Measurements from ENCODE around the gene KSR1.

KSR1 gene

GRCh38 chr17:27450416-27450815, 5.8 kb upstream of the KSR1 start:
- no peak for TF ChIP-seq ELF4 (IDR thresholded peaks at IDR 0.05)
- no peak for TF ChIP-seq BHLHE40 (IDR thresholded peaks at IDR 0.05; ENCODE audit: borderline replicate concordance)
- TF ChIP-seq FOXM1 (IDR thresholded peaks at IDR 0.05; ENCODE audit: borderline replicate concordance), result no peak
- no peak for TF ChIP-seq PKNOX1 (IDR thresholded peaks at IDR 0.05)
- TF ChIP-seq ZNF384 (IDR thresholded peaks at IDR 0.05), result no peak
- ChIA-PET POLR2A (no interaction called here), CTCF (no interaction called here)
- no peak for DNase-seq (ENCODE audit: extremely low spot score)

GRCh38 chr17:27451906-27452305, 4.3 kb upstream of the KSR1 start:
- no peak for TF ChIP-seq SUZ12 (IDR thresholded peaks at IDR 0.05)
- no peak for TF ChIP-seq ZNF384 (IDR thresholded peaks at IDR 0.05)
- TF ChIP-seq ARNT (IDR thresholded peaks at IDR 0.05), result no peak
- no peak for TF ChIP-seq FOXK2 (IDR thresholded peaks at IDR 0.05)
- TF ChIP-seq ELF4 (IDR thresholded peaks at IDR 0.05), result no peak
- TF ChIP-seq L3MBTL2 (conservative IDR thresholded peaks at IDR 0.05), result no peak
- TF ChIP-seq SP1 (IDR thresholded peaks at IDR 0.05), result no peak
- no peak for TF ChIP-seq CTBP1 (IDR thresholded peaks at IDR 0.05; ENCODE audit: borderline replicate concordance)
- TF ChIP-seq BHLHE40 (IDR thresholded peaks at IDR 0.05; ENCODE audit: borderline replicate concordance), result no peak
- no peak for TF ChIP-seq LEF1 (IDR thresholded peaks at IDR 0.05; ENCODE audit: borderline replicate concordance)
- TF ChIP-seq TARDBP (IDR thresholded peaks at IDR 0.05), result no peak
- no peak for TF ChIP-seq FOXA1 (IDR thresholded peaks at IDR 0.05)
- no peak for TF ChIP-seq PKNOX1 (IDR thresholded peaks at IDR 0.05)
- no peak for TF ChIP-seq NFRKB (IDR thresholded peaks at IDR 0.05)
- CTCF ChIA-PET, result no interaction called here
- POLR2A ChIA-PET, result no interaction called here
- no peak for DNase-seq (ENCODE audit: extremely low spot score)

GRCh38 chr17:27452828-27453227, 3.4 kb upstream of the KSR1 start:
- ChIA-PET POLR2A (no interaction called here), CTCF (no interaction called here)
- TF ChIP-seq ARNT (IDR thresholded peaks at IDR 0.05), result no peak
- TF ChIP-seq PKNOX1 (IDR thresholded peaks at IDR 0.05), result no peak
- DNase-seq (ENCODE audit: extremely low spot score), result no peak

- no peak for TF ChIP-seq ARNT (IDR thresholded peaks at IDR 0.05)
- TF ChIP-seq NFRKB (IDR thresholded peaks at IDR 0.05), result no peak
- TF ChIP-seq ELF4 (IDR thresholded peaks at IDR 0.05), result no peak
- no peak for TF ChIP-seq ZNF384 (IDR thresholded peaks at IDR 0.05)
- TF ChIP-seq TARDBP (IDR thresholded peaks at IDR 0.05), result no peak
- no peak for TF ChIP-seq PKNOX1 (IDR thresholded peaks at IDR 0.05)
- TF ChIP-seq SP1 (IDR thresholded peaks at IDR 0.05), result no peak
- no peak for TF ChIP-seq FOXA1 (IDR thresholded peaks at IDR 0.05)
- no peak for TF ChIP-seq FOXM1 (IDR thresholded peaks at IDR 0.05; ENCODE audit: borderline replicate concordance)
- no peak for TF ChIP-seq BHLHE40 (IDR thresholded peaks at IDR 0.05; ENCODE audit: borderline replicate concordance)
- TF ChIP-seq CTBP1 (IDR thresholded peaks at IDR 0.05; ENCODE audit: borderline replicate concordance), result no peak
- no peak for TF ChIP-seq SUZ12 (IDR thresholded peaks at IDR 0.05)
- no peak for TF ChIP-seq LEF1 (IDR thresholded peaks at IDR 0.05; ENCODE audit: borderline replicate concordance)
- no peak for DNase-seq (ENCODE audit: extremely low spot score)
- CTCF ChIA-PET, result no interaction called here
- POLR2A ChIA-PET, result no interaction called here
Measured at GRCh38 chr17:27453471-27453870, 2.8 kb upstream of the KSR1 start.

GRCh38 chr17:27454089-27454488, 2.2 kb upstream of the KSR1 start:
- TF ChIP-seq NFRKB (IDR thresholded peaks at IDR 0.05) (no peak), ZNF384 (IDR thresholded peaks at IDR 0.05) (no peak), CTBP1 (IDR thresholded peaks at IDR 0.05; ENCODE audit: borderline replicate concordance) (no peak), ELF4 (IDR thresholded peaks at IDR 0.05) (no peak), SUZ12 (IDR thresholded peaks at IDR 0.05) (no peak), HDGF (IDR thresholded peaks at IDR 0.05; ENCODE audit: borderline replicate concordance) (no peak), L3MBTL2 (conservative IDR thresholded peaks at IDR 0.05) (no peak), FOXM1 (IDR thresholded peaks at IDR 0.05; ENCODE audit: borderline replicate concordance) (no peak), LEF1 (IDR thresholded peaks at IDR 0.05; ENCODE audit: borderline replicate concordance) (no peak), BHLHE40 (IDR thresholded peaks at IDR 0.05; ENCODE audit: borderline replicate concordance) (no peak)
- CTCF ChIA-PET, result no interaction called here
- no peak for DNase-seq (ENCODE audit: extremely low spot score)
- POLR2A ChIA-PET, result interaction anchor here (0.6 kb wide), 1 partner anchor 85 kb away, joined by 3 read pairs; no protein-coding TSS in a partner anchor

GRCh38 chr17:27455236-27455913, 873 bp upstream of the KSR1 start:
- POLR2A ChIA-PET, result interaction anchor here (1.0 to 2.2 kb wide), 13 partner anchors 9 to 161 kb away, joined by 3 to 10 read pairs (median 4); partner anchors contain the start of gene WSB1
- DNase-seq (ENCODE audit: extremely low spot score), result no peak
- TF ChIP-seq SP1 (IDR thresholded peaks at IDR 0.05), result no peak
- TF ChIP-seq BHLHE40 (IDR thresholded peaks at IDR 0.05; ENCODE audit: borderline replicate concordance), result no peak
- TF ChIP-seq SUZ12 (IDR thresholded peaks at IDR 0.05), result no peak
- no peak for TF ChIP-seq NFRKB (IDR thresholded peaks at IDR 0.05)
- TF ChIP-seq CTBP1 (IDR thresholded peaks at IDR 0.05; ENCODE audit: borderline replicate concordance), result no peak
- no peak for TF ChIP-seq ELF4 (IDR thresholded peaks at IDR 0.05)
- no peak for TF ChIP-seq TARDBP (IDR thresholded peaks at IDR 0.05)
- no peak for TF ChIP-seq L3MBTL2 (conservative IDR thresholded peaks at IDR 0.05)
- no peak for TF ChIP-seq HDGF (IDR thresholded peaks at IDR 0.05; ENCODE audit: borderline replicate concordance)
- TF ChIP-seq ARNT (IDR thresholded peaks at IDR 0.05), result no peak
- no peak for TF ChIP-seq FOXK2 (IDR thresholded peaks at IDR 0.05)
- TF ChIP-seq PKNOX1 (IDR thresholded peaks at IDR 0.05), result no peak
- TF ChIP-seq FOXA1 (IDR thresholded peaks at IDR 0.05), result no peak
- no peak for TF ChIP-seq ZNF384 (IDR thresholded peaks at IDR 0.05)
- TF ChIP-seq FOXM1 (IDR thresholded peaks at IDR 0.05; ENCODE audit: borderline replicate concordance), result no peak
- TF ChIP-seq LEF1 (IDR thresholded peaks at IDR 0.05; ENCODE audit: borderline replicate concordance), result no peak
- CTCF ChIA-PET, result interaction anchor here (0.6 to 1.6 kb wide), 8 partner anchors 11 to 219 kb away, joined by 3 to 8 read pairs (median 4); no protein-coding TSS in a partner anchor
